Spleen (tissue), 13 donors: ENCODE measurements around the gene GRID2. TPM values are rescaled to one million over a fixed set of nuclear protein-coding genes. Genes with fewer than 3 reads are reported as not detected.
A peak's percentile ranks its signal among the peaks of the same experiment; 100 is the strongest.

Experiments used
- DNase-seq: peaks from one replicate; pipeline ENCODE4 v3.0.0-alpha.2; 2020
- H3K27ac ChIP-seq, 8 donors: fragments of 200-600 bp; sonication (generic) in 7 of 8; 1 replicate in 4 of 8; 2 replicates in 4 of 8; pipeline versions ENCODE4 v1.5.0 to v1.8.0; 2016 to 2021; ENCODE audit warnings: inconsistent platforms in 4 of 8, mild to moderate bottlenecking in 4 of 8, moderate library complexity in 1 of 8
- H3K27me3 ChIP-seq, 7 donors: fragments of 200-600 bp; sonication (generic) in 6 of 7; replicated peaks in 1 of 7; 1 replicate in 4 of 7; 2 replicates in 3 of 7; pipeline versions ENCODE4 v1.5.0 to v1.8.0; 2016 to 2021; ENCODE audit warnings: inconsistent platforms in 3 of 7, mild to moderate bottlenecking in 1 of 7
- H3K36me3 ChIP-seq, 6 donors: fragments of 200-600 bp; sonication (generic) in 5 of 6; 1 replicate in 4 of 6; 2 replicates in 2 of 6; pipeline versions ENCODE4 v1.5.0 to v1.8.0; 2016 to 2021; ENCODE audit warnings: inconsistent platforms in 2 of 6
- H3K4me1 ChIP-seq, 6 donors: fragments of 200-600 bp; sonication (generic) in 5 of 6; 1 replicate in 3 of 6; 2 replicates in 3 of 6; pipeline versions ENCODE4 v1.5.0 to v1.8.0; 2016 to 2021; ENCODE audit warnings: inconsistent platforms in 3 of 6
- H3K4me3 ChIP-seq, 8 donors: fragments of 200-600 bp; sonication (generic) in 7 of 8; 1 replicate in 4 of 8; 2 replicates in 4 of 8; pipeline versions ENCODE4 v1.5.0 to v1.8.0; 2016 to 2021; ENCODE audit warnings: inconsistent platforms in 4 of 8, mild to moderate bottlenecking in 4 of 8, moderate library complexity in 2 of 8
- H3K9me3 ChIP-seq, 8 donors: fragments of 200-600 bp; sonication (generic) in 7 of 8; 1 replicate in 4 of 8; 2 replicates in 4 of 8; pipeline versions ENCODE4 v1.5.0 to v1.8.0; 2016 to 2021; ENCODE audit warnings: inconsistent platforms in 4 of 8
- CTCF ChIP-seq, 11 experiments: fragments of 200-600 bp in 7 of 11; fragments of 450-650 bp in 4 of 11; sonication (generic) in 4 of 11; IDR thresholded peaks in 8 of 11; conservative IDR thresholded peaks in 3 of 11; 1 replicate in 7 of 11; 2 replicates in 4 of 11; pipeline versions ENCODE4 v1.4.0 to v1.8.0; 2016 to 2021; ENCODE audit warnings: antibody characterized with exemption in 11 of 11, inconsistent platforms in 4 of 11, mild to moderate bottlenecking in 1 of 11
- POLR2A ChIP-seq, 3 donors: fragments of 450-650 bp; IDR thresholded peaks; one replicate each; pipeline ENCODE4 v1.5.1; 2017; ENCODE audit warnings: antibody characterized with exemption in 3 of 3, mild to moderate bottlenecking in 1 of 3
- POLR2AphosphoS5 ChIP-seq, 3 donors: sonication (generic); formaldehyde crosslinking; IDR thresholded peaks; one replicate each; pipeline ENCODE4 v1.5.1; 2017; ENCODE audit warnings: antibody characterized with exemption in 3 of 3
- WGBS, 5 donors: extraction: QIAGEN DNeasy Blood & Tissue Kit in 3 of 5; methylation state at CpG; one replicate each; pipeline versions ENCODE4 v1.1.5 to v1.1.7; 2013 to 2018; 5-methylcytosine and 5-hydroxymethylcytosine counted together
- intact Hi-C: fragments of 100-400 bp; cut with DNase I; formaldehyde crosslinking; loops from one replicate; pipeline ENCODE4 v1.15.0; 2023; ENCODE audit warnings: low total_unique reads
- long read RNA-seq, 2 donors: transcript quantifications; one replicate each; lab custom pipeline, GENCODE V29; 2026
- polyA plus RNA-seq, 3 donors: library from polyadenylated mRNA; stranded (reverse); fragments of 200-250 nt; gene quantifications; one replicate each; pipeline ENCODE4 v1.2.1, GENCODE V29; 2013
- total RNA-seq, 7 donors: library from RNA; depleted of rRNA in 3 of 7; stranded (reverse); fragments of >200 nt in 3 of 7; fragmentation: NEBNext Ultra II Directional in 4 of 7; extraction: Animal tissue kit (Norgen Biotek cat#: 25700) in 4 of 7; gene quantifications; one replicate each; pipeline versions ENCODE4 v1.1.0 to v1.2.1, GENCODE V29; 2016 to 2021
- donor health status: healthy with polysubstance abuse.
- donor health status: DM: no; HTN: no; CAD: no; lungs with moderate emphysema.
- donor health status: DM: no; HTN: no; CAD: no.
- donor health status: Bipolar disorder and iron deficiency.
- donor health status: healthy.
- donor health status: DM: no; HTN: no; CAD: no.
- donor health status: DM: yes; HTN: yes; CAD: no.

GRID2 gene
- total RNA-seq (under 1 TPM in 5 of 7 donors, not detected in 2; 0.07 to 0.92 (median 0.30) TPM), polyA plus RNA-seq (under 1 TPM in 1 of 3 donors, not detected in 2; 0.03 TPM)
- long read RNA-seq, donor 1 = 0 reads
- long read RNA-seq, donor 2 = 0 reads

- no peak for DNase-seq
- H3K27ac ChIP-seq = no peak within 1 kb of the TSS
- WGBS, 5 donors = 1 to 6% (median 3%) methylated on average over 29 of the region's 29 CpGs
- H3K27me3 ChIP-seq = peaks cover 4 to 73% (median 45%) of the 10 kb centered on the region in 7 donors
- peaks cover 8 to 29% (median 25%) of the 10 kb centered on the region in 6 donors for H3K4me1 ChIP-seq
- intact Hi-C loops = no loop called here
- TF ChIP-seq CTCF (IDR thresholded peaks at IDR 0.05 in 8 of 11, conservative IDR thresholded peaks at IDR 0.05 in 3 of 11) (no peak), POLR2AphosphoS5 (IDR thresholded peaks at IDR 0.05) (no peak), POLR2A (IDR thresholded peaks at IDR 0.05) (no peak)
- H3K9me3 ChIP-seq = no peaks in the 10 kb centered on the region
- H3K4me3 ChIP-seq = peak within 1 kb of the TSS in 4 of 8 donors; percentile 2 to 54 (median 25)
- H3K36me3 ChIP-seq = no peaks in the 10 kb centered on the region
Observed at GRCh38 chr4:92303621-92304027, at the start of gene GRID2. TSS of gene GRID2 (plus strand) at chr4:92303966.

GRCh38 chr4:92253986-92254671 is 49.6 kb upstream of the GRID2 start:
- no peaks in the 10 kb centered on the region for H3K27me3 ChIP-seq
- no peaks in the 10 kb centered on the region for H3K4me1 ChIP-seq
- DNase-seq = no peak
- WGBS, 5 donors = 83 to 92% (median 88%) methylated on average over 4 of the region's 4 CpGs
- no peak overlapping the region for H3K27ac ChIP-seq
- TF ChIP-seq POLR2AphosphoS5 (IDR thresholded peaks at IDR 0.05) (no peak), CTCF (IDR thresholded peaks at IDR 0.05 in 8 of 11, conservative IDR thresholded peaks at IDR 0.05 in 3 of 11) (no peak), POLR2A (IDR thresholded peaks at IDR 0.05) (no peak)
- intact Hi-C loops = no loop called here
- peaks cover 0 to 56% (median 39%) of the 10 kb centered on the region in 8 donors for H3K9me3 ChIP-seq
- no peak overlapping the region for H3K4me3 ChIP-seq
- H3K36me3 ChIP-seq = no peaks in the 10 kb centered on the region

DNA sequence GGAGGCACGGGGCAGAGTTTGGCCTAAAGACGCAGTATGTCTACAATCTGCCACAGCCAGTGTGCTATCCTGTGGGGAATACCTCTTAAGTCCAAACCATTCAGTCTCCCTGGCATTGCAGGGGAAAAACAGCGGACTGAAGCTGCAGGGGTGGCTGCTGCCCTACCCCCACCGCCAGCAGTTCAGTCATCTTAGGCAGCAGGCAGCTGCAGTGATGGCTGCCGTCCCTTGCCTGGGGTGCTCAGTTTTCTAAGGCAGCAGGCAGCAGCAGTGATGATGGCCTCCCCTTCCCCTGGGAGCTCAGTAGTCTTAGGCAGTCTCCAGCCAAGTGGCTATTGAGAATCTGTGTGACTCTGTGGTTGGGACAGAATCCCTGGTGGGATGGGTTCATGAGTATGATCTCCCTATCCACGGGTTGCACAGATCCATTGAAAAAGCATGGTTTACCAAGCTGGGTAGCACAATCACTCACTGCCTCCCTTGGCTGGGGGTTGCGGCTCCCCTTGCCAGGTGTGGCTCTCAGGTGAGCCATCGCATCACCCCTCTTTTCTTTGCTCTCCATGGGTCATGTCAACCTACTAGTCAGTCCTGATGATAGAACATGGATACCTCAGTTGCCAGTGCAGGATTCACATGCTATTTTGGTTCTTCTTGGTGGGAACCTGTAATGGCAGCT is 48.9 kb upstream of the GRID2 start:
- H3K36me3 ChIP-seq = no peaks in the 10 kb centered on the region
- TF ChIP-seq POLR2A (IDR thresholded peaks at IDR 0.05) = no peak
- TF ChIP-seq CTCF (IDR thresholded peaks at IDR 0.05 in 8 of 11, conservative IDR thresholded peaks at IDR 0.05 in 3 of 11) = no peak
- no peak for TF ChIP-seq POLR2AphosphoS5 (IDR thresholded peaks at IDR 0.05)
- no peak overlapping the region for H3K27ac ChIP-seq
- DNase-seq = no peak
- peaks cover 0 to 56% (median 39%) of the 10 kb centered on the region in 8 donors for H3K9me3 ChIP-seq
- intact Hi-C loops = no loop called here
- H3K4me3 ChIP-seq = no peak overlapping the region
- no peaks in the 10 kb centered on the region for H3K27me3 ChIP-seq
- WGBS, 5 donors = 88 to 94% (median 89%) methylated on average over 2 to 8 of the region's 8 CpGs
- H3K4me1 ChIP-seq = no peaks in the 10 kb centered on the region

DNA sequence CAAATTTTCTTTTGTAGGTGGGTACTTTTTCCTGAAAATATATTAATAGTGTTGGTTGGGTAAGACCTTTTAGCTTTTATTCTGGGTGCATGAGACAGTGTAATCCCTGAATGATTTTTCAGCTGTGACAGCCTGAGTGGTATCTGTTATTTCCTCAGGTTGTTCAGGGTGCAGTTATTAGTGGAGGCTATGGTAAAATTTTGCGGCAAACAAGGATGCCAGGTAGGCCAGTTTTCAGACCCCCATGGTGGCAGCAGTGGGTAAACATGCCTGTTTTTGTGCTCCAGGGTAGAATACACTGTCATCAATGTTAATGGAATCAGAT is 47.9 kb upstream of the GRID2 start:
- Histone ChIP-seq H3K4me1 (no peaks in the 10 kb centered on the region), H3K36me3 (no peaks in the 10 kb centered on the region), H3K27me3 (no peaks in the 10 kb centered on the region), H3K9me3 (peaks cover 0 to 52% (median 39%) of the 10 kb centered on the region in 8 donors), H3K27ac (no peak overlapping the region), H3K4me3 (no peak overlapping the region)
- TF ChIP-seq POLR2AphosphoS5 (IDR thresholded peaks at IDR 0.05) (no peak), POLR2A (IDR thresholded peaks at IDR 0.05) (no peak), CTCF (IDR thresholded peaks at IDR 0.05 in 8 of 11, conservative IDR thresholded peaks at IDR 0.05 in 3 of 11) (no peak)
- DNase-seq = no peak
- 92 to 100% (median 100%) methylated on average over 1 of the region's 1 CpG for WGBS, 5 donors
- intact Hi-C loops = no loop called here
